Loucy (cell line): ENCODE measurements around the gene XIRP2.

Source experiments
- CTCF ChIP-seq: fragments of 200-600 bp; sonication (generic); conservative IDR thresholded peaks from 2 replicates; pipeline ENCODE4 v1.5.1; 2014; ENCODE audit warnings: mild to moderate bottlenecking, antibody characterized with exemption, low read length
- EZH2phosphoT487 ChIP-seq: fragments of 200-600 bp; IDR thresholded peaks from 2 replicates; pipeline ENCODE4 v1.6.1; 2018; ENCODE audit warnings: antibody characterized with exemption, mild to moderate bottlenecking, moderate library complexity, borderline replicate concordance

- no peak for TF ChIP-seq CTCF
- TF ChIP-seq EZH2phosphoT487 = no peak
Measured at GRCh38 chr2:166870346-166870745, 17.9 kb upstream of the XIRP2 start.
